ENCODE data around the gene TOMM34.

The TOMM34 gene

GRCh38 chr20:44930517-44931168, 29.6 kb downstream of the TOMM34 start:
- no peak for DNase-seq (ENCODE audit: low read depth)

GRCh38 chr20:44928595-44928994, 31.6 kb downstream of the TOMM34 start:
- no peak for DNase-seq (ENCODE audit: low read depth)

- no peak for DNase-seq (ENCODE audit: low read depth)
These were observed 35.7 kb downstream of the TOMM34 start for GRCh38 chr20:44924541-44924940.

- DNase-seq (ENCODE audit: low read depth): no peak
These were observed 38.8 kb downstream of the TOMM34 start for GRCh38 chr20:44921447-44921846.

- DNase-seq (ENCODE audit: low read depth): no peak
These were observed 41.4 kb downstream of the TOMM34 start for GRCh38 chr20:44918761-44919160.

GRCh38 chr20:44918342-44918741, 41.9 kb downstream of the TOMM34 start:
- DNase-seq (ENCODE audit: low read depth): no peak

- no peak for DNase-seq (ENCODE audit: low read depth)
These were observed 42.8 kb downstream of the TOMM34 start for GRCh38 chr20:44917399-44917798.

GRCh38 chr20:44916586-44916985, 43.6 kb downstream of the TOMM34 start:
- DNase-seq (ENCODE audit: low read depth): no peak

- DNase-seq (ENCODE audit: low read depth): no peak
These were observed 45.3 kb downstream of the TOMM34 start for GRCh38 chr20:44914924-44915323.

- DNase-seq (ENCODE audit: low read depth): no peak
These were observed 48.0 kb downstream of the TOMM34 start for GRCh38 chr20:44912189-44912588.

GRCh38 chr20:44911264-44911921, 48.8 kb downstream of the TOMM34 start:
- no peak for DNase-seq (ENCODE audit: low read depth)

GRCh38 chr20:44910690-44911262, 49.4 kb downstream of the TOMM34 start:
- no peak for DNase-seq (ENCODE audit: low read depth)

GRCh38 chr20:44909872-44910689, 50.1 kb downstream of the TOMM34 start, which contains the start of gene PABPC1L:
Gene PABPC1L (plus strand): TSS chr20:44910060. CDS start chr20:44910144, 84 bp downstream.
- DNase-seq (ENCODE audit: low read depth): peak; percentile 65

GRCh38 chr20:44908987-44909871, 51.0 kb downstream of the TOMM34 start:
- DNase-seq (ENCODE audit: low read depth): no peak

GRCh38 chr20:44904377-44904776, 55.8 kb downstream of the TOMM34 start:
- no peak for DNase-seq (ENCODE audit: low read depth)

- no peak for DNase-seq (ENCODE audit: low read depth)
These were observed 58.2 kb downstream of the TOMM34 start for GRCh38 chr20:44901974-44902373.

GRCh38 chr20:44900231-44900854, 59.9 kb downstream of the TOMM34 start:
- DNase-seq (ENCODE audit: low read depth): no peak

- no peak for DNase-seq (ENCODE audit: low read depth)
These were observed 63.1 kb downstream of the TOMM34 start for GRCh38 chr20:44897133-44897532.

GRCh38 chr20:44896583-44896982, 63.6 kb downstream of the TOMM34 start:
- no peak for DNase-seq (ENCODE audit: low read depth)

GRCh38 chr20:44894959-44895358, 65.2 kb downstream of the TOMM34 start:
- DNase-seq (ENCODE audit: low read depth): no peak
